CD4-positive, CD25-positive, alpha-beta regulatory T cell (primary cell): ENCODE results near the gene DNAL4. TPM values are rescaled to one million over a fixed set of nuclear protein-coding genes. Genes with fewer than 3 reads are reported as not detected.

Source experiments
- ATAC-seq, 2 donors: fragments of 150-1000 bp; cut with Tn5 transposase; one replicate each; pipeline ENCODE4 v1.10.0; 2021; ENCODE audit warnings: low read depth in 2 of 2, moderate number of reproducible peaks in 2 of 2, moderate library complexity in 1 of 2
- DNase-seq, 3 donors: peaks; one replicate each; pipeline versions ENCODE4 v3.0.0 to v3.0.0-alpha.2; 2012 to 2022; ENCODE audit warnings: mixed read lengths in 1 of 3
- H3K27ac ChIP-seq: one replicate; pipeline ENCODE4 v1.7.0; 2013; ENCODE audit warnings: mild to moderate bottlenecking, low read length; ENCODE audit not compliant: insufficient read depth, poor library complexity, severe bottlenecking
- H3K27me3 ChIP-seq: one replicate; pipeline ENCODE4 v1.7.0; 2013; ENCODE audit warnings: low read length; ENCODE audit not compliant: control insufficient read depth, insufficient read depth
- H3K36me3 ChIP-seq: one replicate; pipeline ENCODE4 v1.7.0; 2013; ENCODE audit warnings: mild to moderate bottlenecking, low read length, moderate library complexity; ENCODE audit not compliant: control insufficient read depth, insufficient read depth
- H3K4me1 ChIP-seq: 2 replicates; pipeline ENCODE4 v1.7.0; 2013; ENCODE audit warnings: mild to moderate bottlenecking, low read length; ENCODE audit not compliant: insufficient read depth, control insufficient read depth, poor library complexity, severe bottlenecking
- H3K4me3 ChIP-seq: one replicate; pipeline ENCODE4 v1.7.0; 2013; ENCODE audit warnings: low read depth, mild to moderate bottlenecking, low read length, moderate library complexity
- H3K9me3 ChIP-seq, 2 experiments: 1 replicate in 1 of 2; 2 replicates in 1 of 2; pipeline ENCODE4 v1.7.0; 2013; ENCODE audit warnings: low read length in 2 of 2, mild to moderate bottlenecking in 1 of 2, moderate library complexity in 1 of 2; ENCODE audit not compliant: control insufficient read depth in 2 of 2
- H3K27ac Mint-ChIP-seq, 3 donors: one replicate each; pipeline ENCODE4 v1.8.0; 2020 to 2022; ENCODE audit warnings: mild to moderate bottlenecking in 3 of 3, mixed read lengths in 3 of 3, moderate library complexity in 2 of 3
- H3K27me3 Mint-ChIP-seq: one replicate; pipeline ENCODE4 v1.8.0; 2022; ENCODE audit warnings: mild to moderate bottlenecking, mixed read lengths
- H3K36me3 Mint-ChIP-seq: one replicate; pipeline ENCODE4 v1.8.0; 2020; ENCODE audit warnings: mixed read lengths
- H3K4me1 Mint-ChIP-seq, 4 donors: one replicate each; pipeline ENCODE4 v1.8.0; 2020 to 2022; ENCODE audit warnings: mixed read lengths in 4 of 4, mild to moderate bottlenecking in 1 of 4
- H3K4me3 Mint-ChIP-seq, 4 donors: one replicate each; pipeline ENCODE4 v1.8.0; 2020 to 2022; ENCODE audit warnings: mild to moderate bottlenecking in 4 of 4, mixed read lengths in 4 of 4, moderate library complexity in 3 of 4
- H3K9me3 Mint-ChIP-seq, 7 donors: one replicate each; pipeline ENCODE4 v1.8.0; 2020 to 2022; ENCODE audit warnings: mixed read lengths in 7 of 7, mild to moderate bottlenecking in 3 of 7, moderate library complexity in 2 of 7
- polyA plus RNA-seq, 4 donors: library from polyadenylated mRNA; unstranded; fragments of 300-500 nt; fragmentation: Illumina TruSeq; gene quantifications; one replicate each; pipeline ENCODE4 v1.2.3, GENCODE V29; 2021
- total RNA-seq: library from RNA; stranded (reverse); gene quantifications from one replicate; pipeline ENCODE4 v1.2.3, GENCODE V29; 2022

Gene DNAL4
- total and polyA plus RNA-seq, 5 donors from 2014 or later = 6.3 to 10.9 (median 9.9) TPM

DNA sequence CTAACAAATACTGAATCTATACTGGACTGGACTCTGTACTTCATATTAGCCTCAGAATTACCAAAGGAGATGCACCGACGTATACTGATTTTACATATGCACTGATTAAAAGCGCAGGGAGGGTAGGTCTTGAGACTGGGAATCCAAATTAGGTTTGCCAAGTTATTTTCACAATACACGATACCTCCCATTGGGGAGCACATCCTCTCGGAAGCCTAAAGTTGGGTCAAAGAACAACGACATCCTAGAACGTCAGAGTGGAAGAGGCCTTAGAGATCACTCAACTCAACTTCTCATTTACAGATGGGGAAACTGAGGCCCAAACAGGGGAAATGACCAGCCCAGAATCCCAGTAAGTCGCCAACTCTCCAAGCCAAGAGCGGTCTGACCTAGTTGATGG, 626 bp downstream of the DNAL4 start:
- H3K4me1 ChIP-seq = peaks cover 15% of the 10 kb centered on the region
- no peaks in the 10 kb centered on the region for H3K9me3 ChIP-seq
- H3K27ac ChIP-seq = peak overlapping the region; percentile 80
- H3K27me3 ChIP-seq = peaks cover 2% of the 10 kb centered on the region
- peaks cover 12% of the 10 kb centered on the region for H3K27me3 Mint-ChIP-seq
- H3K4me3 ChIP-seq = peak overlapping the region; percentile 83
- peak in 1 of 3 donors; percentile 13 for DNase-seq
- H3K4me3 Mint-ChIP-seq = peak overlapping the region; percentile 83 to 91 (median 88)
- H3K9me3 Mint-ChIP-seq = peaks cover 0 to 1% (median 0%) of the 10 kb centered on the region in 7 donors
- H3K4me1 Mint-ChIP-seq = peaks cover 6 to 32% (median 17%) of the 10 kb centered on the region in 4 donors
- H3K36me3 ChIP-seq = no peaks in the 10 kb centered on the region
- ATAC-seq = no peak
- H3K36me3 Mint-ChIP-seq = no peaks in the 10 kb centered on the region
- peak overlapping the region; percentile 58 to 94 (median 86) for H3K27ac Mint-ChIP-seq

DNA sequence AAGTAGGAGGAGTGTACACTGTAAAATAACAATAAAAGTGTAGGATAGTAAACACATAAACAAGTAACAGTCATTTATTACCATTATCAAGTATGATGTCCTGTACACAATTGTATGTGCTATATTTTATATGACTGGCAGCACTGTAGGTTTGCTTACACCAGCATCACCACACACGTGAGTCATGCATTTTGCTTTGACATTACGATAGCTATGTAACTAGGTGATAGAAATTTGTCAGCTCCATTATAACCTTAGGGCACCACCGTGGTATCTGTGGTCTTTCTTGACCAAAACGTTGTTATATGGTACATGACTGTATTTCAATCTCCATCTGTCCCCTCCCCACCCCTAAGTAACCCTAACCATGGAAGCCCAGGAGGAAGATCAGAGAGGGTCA, 1.1 kb downstream of the DNAL4 start:
- H3K9me3 Mint-ChIP-seq = peaks cover 0 to 1% (median 0%) of the 10 kb centered on the region in 7 donors
- H3K27me3 Mint-ChIP-seq = peaks cover 10% of the 10 kb centered on the region
- peak overlapping the region; percentile 83 to 91 (median 88) for H3K4me3 Mint-ChIP-seq
- ATAC-seq = no peak
- H3K27ac Mint-ChIP-seq = peak overlapping the region in 2 of 3 donors; percentile 86 to 94
- no peaks in the 10 kb centered on the region for H3K9me3 ChIP-seq
- H3K36me3 Mint-ChIP-seq = no peaks in the 10 kb centered on the region
- peaks cover 15% of the 10 kb centered on the region for H3K4me1 ChIP-seq
- H3K4me3 ChIP-seq = no peak overlapping the region
- H3K4me1 Mint-ChIP-seq = peaks cover 6 to 27% (median 16%) of the 10 kb centered on the region in 4 donors
- no peaks in the 10 kb centered on the region for H3K36me3 ChIP-seq
- peak overlapping the region; percentile 80 for H3K27ac ChIP-seq
- no peak for DNase-seq
- H3K27me3 ChIP-seq = no peaks in the 10 kb centered on the region

DNA sequence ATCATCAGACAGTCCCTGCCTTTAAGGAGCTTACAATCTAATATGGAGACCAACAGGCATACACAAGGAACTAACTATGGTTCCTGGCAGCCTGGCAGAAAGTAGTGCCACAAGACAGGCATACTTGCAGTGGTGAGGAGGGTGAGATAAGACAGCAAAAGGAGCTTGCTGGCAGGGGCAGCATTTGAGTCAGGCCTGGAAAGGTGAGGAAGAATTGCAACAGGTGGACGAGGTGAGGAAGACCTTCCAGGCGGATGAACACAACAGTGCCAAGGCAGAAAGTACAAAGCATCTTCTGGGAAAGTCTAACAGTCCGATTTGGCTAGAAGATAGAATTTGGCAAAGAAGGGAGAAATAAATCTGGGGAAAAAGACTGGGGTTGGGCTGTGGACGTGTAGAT, 4.3 kb downstream of the DNAL4 start:
- Histone ChIP-seq H3K36me3 (no peaks in the 10 kb centered on the region), H3K9me3 (no peaks in the 10 kb centered on the region), H3K4me3 (no peak overlapping the region), H3K27me3 (no peaks in the 10 kb centered on the region), H3K4me1 (peaks cover 14% of the 10 kb centered on the region), H3K27ac (no peak overlapping the region)
- Mint-ChIP-seq H3K4me1 (peaks cover 6 to 17% (median 13%) of the 10 kb centered on the region in 4 donors), H3K27ac (no peak overlapping the region), H3K36me3 (peaks cover 4% of the 10 kb centered on the region), H3K4me3 (no peak overlapping the region), H3K27me3 (peaks cover 6% of the 10 kb centered on the region), H3K9me3 (no peaks in the 10 kb centered on the region)
- DNase-seq (no peak), ATAC-seq (no peak)

DNA sequence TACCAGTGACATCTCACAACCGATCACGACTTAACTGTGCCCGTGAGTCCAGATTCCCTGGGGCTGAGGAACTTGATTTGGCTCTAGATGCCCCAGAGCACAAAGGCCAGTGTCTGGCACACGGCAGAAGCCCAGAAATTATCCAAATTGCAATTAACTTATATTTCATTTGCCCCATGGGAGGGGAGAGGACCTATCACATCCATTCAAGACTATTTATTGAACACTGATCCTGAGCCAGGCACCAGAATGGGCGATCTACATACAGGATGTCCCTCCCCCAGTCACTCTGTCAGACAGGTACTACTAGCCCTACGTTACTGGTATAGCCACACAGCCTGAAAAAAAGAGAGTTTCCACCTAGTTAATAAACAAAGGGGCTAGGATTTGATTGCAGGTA, 5.1 kb downstream of the DNAL4 start:
- H3K4me3 ChIP-seq = no peak overlapping the region
- no peak for ATAC-seq
- H3K9me3 ChIP-seq = no peaks in the 10 kb centered on the region
- Mint-ChIP-seq H3K27me3 (no peaks in the 10 kb centered on the region), H3K4me1 (peaks cover 0 to 9% (median 7%) of the 10 kb centered on the region in 4 donors), H3K27ac (no peak overlapping the region), H3K36me3 (peaks cover 4% of the 10 kb centered on the region), H3K4me3 (no peak overlapping the region), H3K9me3 (no peaks in the 10 kb centered on the region)
- no peaks in the 10 kb centered on the region for H3K36me3 ChIP-seq
- H3K4me1 ChIP-seq = peaks cover 8% of the 10 kb centered on the region
- H3K27ac ChIP-seq = no peak overlapping the region
- no peaks in the 10 kb centered on the region for H3K27me3 ChIP-seq
- no peak for DNase-seq

DNA sequence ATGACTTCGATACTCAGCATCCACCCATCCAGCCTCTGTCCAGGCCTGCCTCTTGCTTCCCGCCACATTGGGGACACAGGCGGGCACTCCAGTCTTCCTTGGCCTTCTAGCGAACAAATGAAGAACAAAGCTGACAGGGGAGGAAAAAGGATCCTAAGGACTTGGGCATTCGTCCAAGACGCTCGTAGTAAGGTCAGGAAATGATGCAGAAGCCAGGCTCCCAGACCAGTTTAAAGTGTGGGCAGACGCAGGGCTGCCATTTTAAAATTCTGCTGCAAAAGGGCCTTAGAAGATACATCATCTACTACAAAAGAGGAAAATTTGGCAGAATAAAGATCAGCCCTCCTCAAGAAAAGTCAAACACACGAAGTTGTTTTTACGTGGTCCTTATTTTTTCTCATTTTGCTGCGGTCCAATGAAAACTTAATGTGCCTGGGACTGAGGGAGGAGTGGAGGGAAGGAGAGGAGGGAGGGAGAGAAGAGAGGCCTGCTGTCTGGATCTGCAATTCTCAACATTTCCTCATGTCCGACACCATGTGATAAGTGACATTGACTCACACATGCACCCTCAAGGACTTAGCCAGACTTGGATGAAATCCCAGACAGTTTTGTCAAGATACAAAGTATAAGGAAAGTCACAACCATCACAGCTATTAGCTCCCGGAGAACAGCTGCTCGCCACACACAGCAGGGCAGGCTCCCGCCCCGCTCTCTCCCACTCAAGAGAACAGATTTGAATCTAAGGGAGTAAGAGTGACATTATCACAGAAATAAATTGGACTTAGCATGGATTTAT, 5.7 kb downstream of the DNAL4 start:
- H3K27me3 Mint-ChIP-seq = no peaks in the 10 kb centered on the region
- H3K4me1 Mint-ChIP-seq = peaks cover 0 to 10% (median 6%) of the 10 kb centered on the region in 4 donors
- no peaks in the 10 kb centered on the region for H3K27me3 ChIP-seq
- H3K4me1 ChIP-seq = peaks cover 3% of the 10 kb centered on the region
- H3K36me3 Mint-ChIP-seq = peaks cover 4% of the 10 kb centered on the region
- no peak for DNase-seq
- no peaks in the 10 kb centered on the region for H3K9me3 ChIP-seq
- no peak overlapping the region for H3K4me3 ChIP-seq
- H3K4me3 Mint-ChIP-seq = peak overlapping the region in 1 of 4 donors; percentile 19
- H3K27ac Mint-ChIP-seq = no peak overlapping the region
- ATAC-seq = no peak
- no peaks in the 10 kb centered on the region for H3K9me3 Mint-ChIP-seq
- no peak overlapping the region for H3K27ac ChIP-seq
- H3K36me3 ChIP-seq = no peaks in the 10 kb centered on the region

DNA sequence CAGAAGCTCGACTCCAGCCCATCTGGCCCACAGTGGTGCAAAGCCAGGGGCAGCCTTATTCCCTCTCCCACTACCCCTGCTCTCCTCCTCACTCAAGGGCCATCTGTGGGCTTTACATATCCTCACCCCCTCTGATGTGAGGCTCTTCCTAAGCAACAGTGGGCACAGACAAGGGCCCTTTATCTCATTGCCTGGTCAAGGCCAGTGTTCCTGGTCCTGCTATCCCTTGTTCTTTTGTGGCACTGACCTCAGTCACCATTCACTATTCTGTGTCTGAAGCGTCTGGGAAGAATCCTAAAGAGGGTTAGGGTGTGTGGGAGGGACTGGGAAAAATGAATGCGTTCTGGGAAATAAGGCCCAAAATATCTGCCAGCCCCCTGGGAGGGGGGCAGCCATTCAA, 7.3 kb downstream of the DNAL4 start:
- Mint-ChIP-seq H3K36me3 (peaks cover 12% of the 10 kb centered on the region), H3K4me1 (peaks cover 0 to 11% (median 3%) of the 10 kb centered on the region in 4 donors), H3K9me3 (no peaks in the 10 kb centered on the region), H3K27ac (no peak overlapping the region), H3K4me3 (no peak overlapping the region), H3K27me3 (no peaks in the 10 kb centered on the region)
- ATAC-seq = no peak
- H3K36me3 ChIP-seq = no peaks in the 10 kb centered on the region
- H3K4me3 ChIP-seq = no peak overlapping the region
- no peaks in the 10 kb centered on the region for H3K9me3 ChIP-seq
- H3K4me1 ChIP-seq = no peaks in the 10 kb centered on the region
- no peak for DNase-seq
- no peaks in the 10 kb centered on the region for H3K27me3 ChIP-seq
- H3K27ac ChIP-seq = no peak overlapping the region

DNA sequence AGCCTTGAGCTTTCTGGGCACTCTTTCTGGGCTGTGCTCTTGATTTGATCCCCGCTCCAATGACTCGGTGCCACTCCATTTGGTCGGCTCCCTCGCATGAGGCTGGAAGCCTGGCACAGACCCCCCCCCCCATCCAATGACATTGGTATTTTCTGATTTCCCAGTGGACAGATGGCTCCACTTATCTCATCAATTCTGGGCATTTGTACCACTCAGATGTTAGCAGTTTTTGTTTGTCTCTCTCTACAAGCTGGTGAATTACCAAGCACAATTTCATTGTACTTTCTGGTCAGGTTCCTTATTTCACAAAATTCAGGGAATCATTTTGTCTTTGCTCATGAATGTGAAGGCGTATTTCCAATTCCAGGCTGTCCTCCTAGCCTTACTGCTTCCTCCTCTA, 9.1 kb downstream of the DNAL4 start:
- Histone ChIP-seq H3K9me3 (no peaks in the 10 kb centered on the region), H3K36me3 (peaks cover 4% of the 10 kb centered on the region), H3K27ac (no peak overlapping the region), H3K4me1 (no peaks in the 10 kb centered on the region), H3K27me3 (no peaks in the 10 kb centered on the region), H3K4me3 (no peak overlapping the region)
- DNase-seq = no peak
- peaks cover 0 to 14% (median 3%) of the 10 kb centered on the region in 4 donors for H3K4me1 Mint-ChIP-seq
- no peaks in the 10 kb centered on the region for H3K27me3 Mint-ChIP-seq
- H3K36me3 Mint-ChIP-seq = peaks cover 17% of the 10 kb centered on the region
- H3K27ac Mint-ChIP-seq = peak overlapping the region; percentile 53 to 59 (median 55)
- ATAC-seq = no peak
- no peak overlapping the region for H3K4me3 Mint-ChIP-seq
- no peaks in the 10 kb centered on the region for H3K9me3 Mint-ChIP-seq

DNA sequence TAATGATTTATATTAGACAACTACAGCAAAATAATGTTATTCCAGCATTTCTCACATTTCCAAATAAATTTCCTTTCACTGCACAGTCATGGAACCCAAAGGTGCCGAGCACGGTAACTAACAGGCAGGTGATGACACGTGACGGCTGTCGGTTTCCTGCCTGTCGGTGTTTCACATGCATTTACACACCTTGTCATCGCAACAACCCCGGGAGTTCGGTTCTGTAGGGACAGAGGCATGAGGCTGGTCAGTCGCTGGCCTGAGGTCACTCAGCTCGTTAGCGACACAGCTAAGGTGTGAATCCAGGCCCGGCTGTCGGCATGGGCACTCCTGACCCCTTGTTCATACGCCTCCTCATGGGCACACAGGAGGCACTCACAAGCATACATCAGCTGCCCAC, 9.9 kb downstream of the DNAL4 start:
- no peak for ATAC-seq
- Mint-ChIP-seq H3K27me3 (no peaks in the 10 kb centered on the region), H3K4me3 (no peak overlapping the region), H3K36me3 (peaks cover 17% of the 10 kb centered on the region), H3K27ac (no peak overlapping the region), H3K9me3 (no peaks in the 10 kb centered on the region), H3K4me1 (peaks cover 0 to 14% (median 3%) of the 10 kb centered on the region in 4 donors)
- peaks cover 8% of the 10 kb centered on the region for H3K36me3 ChIP-seq
- no peak for DNase-seq
- H3K9me3 ChIP-seq = no peaks in the 10 kb centered on the region
- H3K4me3 ChIP-seq = no peak overlapping the region
- H3K27ac ChIP-seq = no peak overlapping the region
- H3K27me3 ChIP-seq = no peaks in the 10 kb centered on the region
- H3K4me1 ChIP-seq = no peaks in the 10 kb centered on the region
